ENCODE results near the gene AIPL1.

AIPL1 gene

DNA sequence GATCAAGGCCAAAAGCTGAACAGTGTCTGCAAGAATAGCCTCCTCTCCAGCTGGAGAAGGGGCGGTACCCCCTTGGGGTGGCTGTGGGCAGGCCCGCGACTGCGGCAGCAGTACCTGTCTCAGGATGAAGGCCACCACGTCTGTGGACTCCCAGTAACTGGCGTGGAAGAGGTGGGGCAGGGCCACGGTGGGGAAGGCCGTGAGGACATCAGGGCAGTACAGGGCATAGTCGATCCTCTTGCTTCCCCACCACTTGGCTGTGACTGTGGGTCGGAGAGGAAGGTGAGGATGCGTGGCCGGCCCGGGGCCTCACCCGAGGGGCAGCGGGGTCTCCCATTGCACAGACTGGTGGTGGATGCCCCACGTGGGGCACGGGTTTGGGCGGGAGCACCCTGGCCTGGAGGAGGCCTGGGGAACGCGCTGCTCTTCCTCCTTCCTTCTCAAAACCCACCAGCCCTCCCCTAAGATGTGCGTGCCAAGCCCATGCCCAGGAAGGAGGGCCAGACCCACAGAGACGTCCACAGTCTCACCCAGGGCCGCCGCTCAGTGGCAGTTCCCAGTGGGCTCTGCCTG, 35.3 kb upstream of the AIPL1 start:
- DNase-seq, result no peak
- no peak overlapping the region for H3K4me3 ChIP-seq (ENCODE audit: low read length)

DNA sequence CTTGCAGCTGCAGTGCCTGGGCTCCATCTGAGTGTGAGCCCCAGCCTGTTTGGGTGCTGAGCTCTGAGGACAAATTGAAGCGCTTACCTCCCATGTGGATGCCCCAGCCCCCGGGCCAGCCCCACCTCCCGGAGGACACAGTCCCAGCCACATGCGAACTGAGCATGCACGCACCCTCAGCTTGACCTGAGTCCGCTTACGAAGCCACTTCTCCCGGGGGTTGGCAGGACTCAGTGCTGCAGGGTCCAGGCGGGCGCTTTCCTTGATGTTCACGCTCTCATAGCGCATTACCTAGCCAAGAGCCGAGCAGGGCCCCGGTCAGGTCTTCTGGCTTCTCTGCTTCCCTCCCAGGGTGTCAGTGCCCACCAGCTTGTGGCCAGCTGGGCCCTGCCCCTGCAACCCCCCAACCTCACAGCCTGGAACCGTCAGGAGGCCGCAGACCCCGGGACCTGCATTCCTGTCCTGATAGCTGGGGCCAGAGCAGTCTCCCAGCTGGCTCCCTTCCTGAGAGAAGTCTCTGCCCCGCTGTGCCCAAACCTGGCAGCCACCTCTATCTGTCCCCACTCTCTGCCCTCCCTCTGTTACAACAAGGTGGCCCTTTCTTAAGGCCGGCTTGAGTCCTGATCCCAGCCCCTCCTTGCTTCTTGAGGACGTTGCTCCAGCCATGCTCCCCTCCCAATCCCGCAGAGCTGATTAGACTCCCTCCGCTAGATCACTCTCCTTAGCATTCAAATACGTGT, 33.3 kb upstream of the AIPL1 start:
- no peaks in the 10 kb centered on the region for H3K36me3 ChIP-seq (ENCODE audit: control insufficient read depth, insufficient read depth, low read length)
- no peaks in the 10 kb centered on the region for H3K27me3 ChIP-seq (ENCODE audit: insufficient read depth, low read length, poor library complexity)
- H3K4me3 ChIP-seq (ENCODE audit: low read length), result no peak overlapping the region
- H2AK5ac ChIP-seq (ENCODE audit: low read length), result no peak overlapping the region
- H3K18ac ChIP-seq (ENCODE audit: low read length), result no peak overlapping the region
- H3K4ac ChIP-seq (ENCODE audit: low read depth, low read length), result no peak overlapping the region
- H2BK120ac ChIP-seq (ENCODE audit: low read depth, low read length), result no peak overlapping the region
- no peak overlapping the region for H3K27ac ChIP-seq (ENCODE audit: low read depth, low read length)
- H3K9ac ChIP-seq (ENCODE audit: low read length), result no peak overlapping the region
- WGBS (ENCODE audit: extremely low coverage, insufficient coverage, low lambda C conversion rate), result no CpG with 5 or more reads among the region's 23 CpGs
- H3K4me1 ChIP-seq (ENCODE audit: control insufficient read depth, low read depth, low read length), result no peaks in the 10 kb centered on the region
- H3K79me2 ChIP-seq (ENCODE audit: control insufficient read depth, insufficient read depth, low read length), result no peaks in the 10 kb centered on the region
- H3K79me1 ChIP-seq (ENCODE audit: low read length), result no peaks in the 10 kb centered on the region
- H2BK15ac ChIP-seq (replicated peaks; ENCODE audit: low read depth), result no peak overlapping the region
- no peak overlapping the region for H4K5ac ChIP-seq (ENCODE audit: low read length)
- no peak overlapping the region for H4K8ac ChIP-seq (ENCODE audit: low read depth, low read length)
- H3K56ac ChIP-seq (ENCODE audit: low read length), result no peak overlapping the region
- H3K4me2 ChIP-seq (ENCODE audit: low read length), result no peak overlapping the region
- H3K23ac ChIP-seq (ENCODE audit: low read length), result no peak overlapping the region
- DNase-seq, result no peak
- no peak overlapping the region for H2BK5ac ChIP-seq (ENCODE audit: low read length)

More for the DNA sequence above, 35.3 kb upstream of the AIPL1 start:
- H3K79me1 ChIP-seq (ENCODE audit: low read length), result no peaks in the 10 kb centered on the region
- WGBS (ENCODE audit: extremely low coverage, insufficient coverage, low lambda C conversion rate), result no CpG with 5 or more reads among the region's 24 CpGs
- no peaks in the 10 kb centered on the region for H3K36me3 ChIP-seq (ENCODE audit: control insufficient read depth, insufficient read depth, low read length)
- no peak overlapping the region for H4K5ac ChIP-seq (ENCODE audit: low read length)
- H3K4ac ChIP-seq (ENCODE audit: low read depth, low read length), result no peak overlapping the region
- H3K4me1 ChIP-seq (ENCODE audit: control insufficient read depth, low read depth, low read length), result no peaks in the 10 kb centered on the region
- no peaks in the 10 kb centered on the region for H3K79me2 ChIP-seq (ENCODE audit: control insufficient read depth, insufficient read depth, low read length)
- no peak overlapping the region for H2BK120ac ChIP-seq (ENCODE audit: low read depth, low read length)
- no peak overlapping the region for H2BK15ac ChIP-seq (replicated peaks; ENCODE audit: low read depth)
- H4K8ac ChIP-seq (ENCODE audit: low read depth, low read length), result no peak overlapping the region
- H3K23ac ChIP-seq (ENCODE audit: low read length), result no peak overlapping the region
- H3K4me2 ChIP-seq (ENCODE audit: low read length), result no peak overlapping the region
- no peak overlapping the region for H3K27ac ChIP-seq (ENCODE audit: low read depth, low read length)
- H3K9ac ChIP-seq (ENCODE audit: low read length), result no peak overlapping the region
- no peak overlapping the region for H3K56ac ChIP-seq (ENCODE audit: low read length)
- no peak overlapping the region for H2AK5ac ChIP-seq (ENCODE audit: low read length)
- H3K18ac ChIP-seq (ENCODE audit: low read length), result no peak overlapping the region
- H2BK5ac ChIP-seq (ENCODE audit: low read length), result no peak overlapping the region
- no peaks in the 10 kb centered on the region for H3K27me3 ChIP-seq (ENCODE audit: insufficient read depth, low read length, poor library complexity)

GRCh38 chr17:6467567-6467966, 32.6 kb upstream of the AIPL1 start:
- no peak overlapping the region for H3K56ac ChIP-seq (ENCODE audit: low read length)
- DNase-seq, result no peak
- H3K18ac ChIP-seq (ENCODE audit: low read length), result no peak overlapping the region
- H3K4me1 ChIP-seq (ENCODE audit: control insufficient read depth, low read depth, low read length), result no peaks in the 10 kb centered on the region
- H2BK120ac ChIP-seq (ENCODE audit: low read depth, low read length), result no peak overlapping the region
- no peak overlapping the region for H3K27ac ChIP-seq (ENCODE audit: low read depth, low read length)
- H2AK5ac ChIP-seq (ENCODE audit: low read length), result no peak overlapping the region
- H2BK15ac ChIP-seq (replicated peaks; ENCODE audit: low read depth), result no peak overlapping the region
- no peak overlapping the region for H3K23ac ChIP-seq (ENCODE audit: low read length)
- no peak overlapping the region for H4K8ac ChIP-seq (ENCODE audit: low read depth, low read length)
- no CpG with 5 or more reads among the region's 1 CpG for WGBS (ENCODE audit: extremely low coverage, insufficient coverage, low lambda C conversion rate)
- no peaks in the 10 kb centered on the region for H3K79me2 ChIP-seq (ENCODE audit: control insufficient read depth, insufficient read depth, low read length)
- H3K4me3 ChIP-seq (ENCODE audit: low read length), result no peak overlapping the region
- no peak overlapping the region for H3K9ac ChIP-seq (ENCODE audit: low read length)
- no peaks in the 10 kb centered on the region for H3K27me3 ChIP-seq (ENCODE audit: insufficient read depth, low read length, poor library complexity)
- no peak overlapping the region for H4K5ac ChIP-seq (ENCODE audit: low read length)
- no peak overlapping the region for H2BK5ac ChIP-seq (ENCODE audit: low read length)
- H3K4me2 ChIP-seq (ENCODE audit: low read length), result no peak overlapping the region
- H3K4ac ChIP-seq (ENCODE audit: low read depth, low read length), result no peak overlapping the region
- no peaks in the 10 kb centered on the region for H3K36me3 ChIP-seq (ENCODE audit: control insufficient read depth, insufficient read depth, low read length)
- no peaks in the 10 kb centered on the region for H3K79me1 ChIP-seq (ENCODE audit: low read length)

- Histone ChIP-seq H2BK5ac (ENCODE audit: low read length) (no peak overlapping the region), H4K8ac (ENCODE audit: low read depth, low read length) (no peak overlapping the region), H3K4ac (ENCODE audit: low read depth, low read length) (no peak overlapping the region)
Measured at GRCh38 chr17:6465206-6466003, 30.5 kb upstream of the AIPL1 start.

GRCh38 chr17:6464446-6465041, 29.6 kb upstream of the AIPL1 start:
- Histone ChIP-seq H3K79me2 (ENCODE audit: control insufficient read depth, insufficient read depth, low read length) (no peaks in the 10 kb centered on the region), H3K4me1 (ENCODE audit: control insufficient read depth, low read depth, low read length) (no peaks in the 10 kb centered on the region), H2BK15ac (replicated peaks; ENCODE audit: low read depth) (no peak overlapping the region), H3K4ac (ENCODE audit: low read depth, low read length) (no peak overlapping the region), H3K9ac (ENCODE audit: low read length) (no peak overlapping the region), H3K36me3 (ENCODE audit: control insufficient read depth, insufficient read depth, low read length) (no peaks in the 10 kb centered on the region), H2BK120ac (ENCODE audit: low read depth, low read length) (no peak overlapping the region), H2AK5ac (ENCODE audit: low read length) (no peak overlapping the region), H3K4me3 (ENCODE audit: low read length) (no peak overlapping the region), H3K27me3 (ENCODE audit: insufficient read depth, low read length, poor library complexity) (no peaks in the 10 kb centered on the region), H4K8ac (ENCODE audit: low read depth, low read length) (no peak overlapping the region), H3K27ac (ENCODE audit: low read depth, low read length) (no peak overlapping the region), H3K4me2 (ENCODE audit: low read length) (no peak overlapping the region), H3K23ac (ENCODE audit: low read length) (no peak overlapping the region), H3K79me1 (ENCODE audit: low read length) (no peaks in the 10 kb centered on the region), H3K18ac (ENCODE audit: low read length) (no peak overlapping the region), H3K56ac (ENCODE audit: low read length) (no peak overlapping the region), H2BK5ac (ENCODE audit: low read length) (no peak overlapping the region), H4K5ac (ENCODE audit: low read length) (no peak overlapping the region)
- WGBS (ENCODE audit: extremely low coverage, insufficient coverage, low lambda C conversion rate), result no CpG with 5 or more reads among the region's 14 CpGs
- DNase-seq, result no peak

More at GRCh38 chr17:6465206-6466003, 30.5 kb upstream of the AIPL1 start:
- Histone ChIP-seq H2BK120ac (ENCODE audit: low read depth, low read length) (no peak overlapping the region), H3K27me3 (ENCODE audit: insufficient read depth, low read length, poor library complexity) (no peaks in the 10 kb centered on the region), H3K27ac (ENCODE audit: low read depth, low read length) (no peak overlapping the region), H3K36me3 (ENCODE audit: control insufficient read depth, insufficient read depth, low read length) (no peaks in the 10 kb centered on the region), H3K9ac (ENCODE audit: low read length) (no peak overlapping the region), H3K18ac (ENCODE audit: low read length) (no peak overlapping the region), H3K4me3 (ENCODE audit: low read length) (no peak overlapping the region), H2AK5ac (ENCODE audit: low read length) (no peak overlapping the region), H2BK15ac (replicated peaks; ENCODE audit: low read depth) (no peak overlapping the region), H3K79me2 (ENCODE audit: control insufficient read depth, insufficient read depth, low read length) (no peaks in the 10 kb centered on the region), H3K4me1 (ENCODE audit: control insufficient read depth, low read depth, low read length) (no peaks in the 10 kb centered on the region), H4K5ac (ENCODE audit: low read length) (no peak overlapping the region), H3K56ac (ENCODE audit: low read length) (no peak overlapping the region), H3K23ac (ENCODE audit: low read length) (no peak overlapping the region), H3K4me2 (ENCODE audit: low read length) (no peak overlapping the region), H3K79me1 (ENCODE audit: low read length) (no peaks in the 10 kb centered on the region)
- DNase-seq, result no peak
- no CpG with 5 or more reads among the region's 19 CpGs for WGBS (ENCODE audit: extremely low coverage, insufficient coverage, low lambda C conversion rate)
